ENCODE data around the gene ASIC2. TPM values are rescaled to one million over a fixed set of nuclear protein-coding genes. Genes with fewer than 3 reads are reported as not detected.

ASIC2 gene
- total and polyA plus RNA-seq, 2 experiments from 2014 or later = not detected

GRCh38 chr17:33267271-33267790, 25.8 kb downstream of the ASIC2 start:
- no peaks in the 10 kb centered on the region for H3K9me3 ChIP-seq (ENCODE audit: low read depth)
- no peak for TF ChIP-seq CTCF (IDR thresholded peaks at IDR 0.05; ENCODE audit: low read depth, low read length)
- no peak overlapping the region for H3K4me3 ChIP-seq
- no peaks in the 10 kb centered on the region for H3K36me3 ChIP-seq
- H3K27me3 ChIP-seq = peaks cover 3% of the 10 kb centered on the region
- no peaks in the 10 kb centered on the region for H3K4me1 ChIP-seq (ENCODE audit: low read depth)
- DNase-seq (ENCODE audit: low read depth in 1 of 2, low spot score in 1 of 2) = peak in 1 of 2 donors; percentile 35
- no peak overlapping the region for H3K27ac ChIP-seq

- no peak for TF ChIP-seq CTCF (IDR thresholded peaks at IDR 0.05; ENCODE audit: low read depth, low read length)
- Histone ChIP-seq H3K9me3 (ENCODE audit: low read depth) (no peaks in the 10 kb centered on the region), H3K4me3 (no peak overlapping the region), H3K27ac (no peak overlapping the region), H3K27me3 (peaks cover 3% of the 10 kb centered on the region), H3K4me1 (ENCODE audit: low read depth) (no peaks in the 10 kb centered on the region), H3K36me3 (no peaks in the 10 kb centered on the region)
- no peak for DNase-seq (ENCODE audit: low read depth in 1 of 2, low spot score in 1 of 2)
Measured at GRCh38 chr17:33266611-33267010, 26.5 kb downstream of the ASIC2 start.

- no peak for DNase-seq (ENCODE audit: low read depth in 1 of 2, low spot score in 1 of 2)
- no peaks in the 10 kb centered on the region for H3K4me1 ChIP-seq (ENCODE audit: low read depth)
- H3K9me3 ChIP-seq (ENCODE audit: low read depth) = no peaks in the 10 kb centered on the region
- H3K4me3 ChIP-seq = no peak overlapping the region
- H3K27me3 ChIP-seq = peaks cover 3% of the 10 kb centered on the region
- H3K27ac ChIP-seq = no peak overlapping the region
- TF ChIP-seq CTCF (IDR thresholded peaks at IDR 0.05; ENCODE audit: low read depth, low read length) = no peak
- no peaks in the 10 kb centered on the region for H3K36me3 ChIP-seq
Measured at GRCh38 chr17:33266116-33266515, 27.0 kb downstream of the ASIC2 start.

- H3K27ac ChIP-seq = no peak overlapping the region
- peaks cover 8% of the 10 kb centered on the region for H3K27me3 ChIP-seq
- no peaks in the 10 kb centered on the region for H3K4me1 ChIP-seq (ENCODE audit: low read depth)
- H3K9me3 ChIP-seq (ENCODE audit: low read depth) = no peaks in the 10 kb centered on the region
- no peak for TF ChIP-seq CTCF (IDR thresholded peaks at IDR 0.05; ENCODE audit: low read depth, low read length)
- H3K36me3 ChIP-seq = no peaks in the 10 kb centered on the region
- DNase-seq (ENCODE audit: low read depth in 1 of 2, low spot score in 1 of 2) = no peak
- no peak overlapping the region for H3K4me3 ChIP-seq
Measured at GRCh38 chr17:33263396-33263795, 29.7 kb downstream of the ASIC2 start.

- H3K9me3 ChIP-seq (ENCODE audit: low read depth) = no peaks in the 10 kb centered on the region
- H3K4me1 ChIP-seq (ENCODE audit: low read depth) = no peaks in the 10 kb centered on the region
- no peak overlapping the region for H3K27ac ChIP-seq
- H3K36me3 ChIP-seq = no peaks in the 10 kb centered on the region
- H3K4me3 ChIP-seq = no peak overlapping the region
- no peak for TF ChIP-seq CTCF (IDR thresholded peaks at IDR 0.05; ENCODE audit: low read depth, low read length)
- DNase-seq (ENCODE audit: low read depth in 1 of 2, low spot score in 1 of 2) = no peak
- H3K27me3 ChIP-seq = peaks cover 8% of the 10 kb centered on the region
Measured at GRCh38 chr17:33262266-33263123, 30.6 kb downstream of the ASIC2 start.

Measured in cardiac muscle cell (in vitro differentiated cells and primary cell).